Neural cell (in vitro differentiated cells): Measurements from ENCODE around the gene ADGRL3. TPM values are rescaled to one million over a fixed set of nuclear protein-coding genes. Genes with fewer than 3 reads are reported as not detected.

Experiments used
- H2AFZ ChIP-seq: fragments of 200-600, 300-800 bp; sonication (generic), shearing (Covaris generic); 2 replicates; pipeline ENCODE4 v1.6.0; 2014; ENCODE audit warnings: low read depth, mild to moderate bottlenecking, antibody characterized with exemption, low read length, moderate library complexity
- H3F3A ChIP-seq: fragments of 200-600 bp; shearing (Covaris generic); 2 replicates; pipeline ENCODE4 v1.6.1; 2016; ENCODE audit warnings: mild to moderate bottlenecking, moderate library complexity, mixed read lengths, antibody characterized with exemption, low read length; ENCODE audit not compliant: insufficient read depth, poor library complexity, severe bottlenecking
- H3K27ac ChIP-seq: fragments of 200-600, 300-800 bp; sonication (generic), shearing (Covaris generic); 2 replicates; pipeline ENCODE4 v1.5.1; 2014; ENCODE audit warnings: mild to moderate bottlenecking, low read length, moderate library complexity
- H3K27me3 ChIP-seq: fragments of 300-800, 200-600 bp; sonication (generic), shearing (Covaris generic); 2 replicates; pipeline ENCODE4 v1.6.0; 2014; ENCODE audit warnings: mild to moderate bottlenecking, low read depth, low read length, moderate library complexity; ENCODE audit not compliant: insufficient read depth
- H3K36me3 ChIP-seq: fragments of 300-800, 200-600 bp; sonication (generic), shearing (Covaris generic); 2 replicates; pipeline ENCODE4 v1.5.1; 2014; ENCODE audit warnings: mild to moderate bottlenecking, antibody characterized with exemption, low read length, moderate library complexity; ENCODE audit not compliant: insufficient read depth
- H3K4me2 ChIP-seq: fragments of 300-800, 200-600 bp; sonication (generic), shearing (Covaris generic); 2 replicates; pipeline ENCODE4 v1.6.0; 2014; ENCODE audit warnings: mild to moderate bottlenecking, low read length
- H3K4me3 ChIP-seq: fragments of 300-800, 200-600 bp; sonication (generic), shearing (Covaris generic); 2 replicates; pipeline ENCODE4 v1.5.1; 2014; ENCODE audit warnings: mild to moderate bottlenecking, low read length, moderate library complexity
- H3K79me2 ChIP-seq: fragments of 200-600 bp; shearing (Covaris generic); replicated peaks from 2 replicates; pipeline ENCODE4 v1.6.0; 2014; ENCODE audit warnings: mild to moderate bottlenecking, low read length, moderate library complexity; ENCODE audit not compliant: insufficient read depth
- H3K9ac ChIP-seq: fragments of 300-800, 200-600 bp; sonication (generic), shearing (Covaris generic); 2 replicates; pipeline ENCODE4 v1.6.1; 2016; ENCODE audit warnings: mild to moderate bottlenecking, low read length, mixed read lengths
- H3K9me2 ChIP-seq: fragments of 200-600 bp; shearing (Covaris generic); 2 replicates; pipeline ENCODE4 v1.6.1; 2016; ENCODE audit warnings: mild to moderate bottlenecking, low read length, mixed read lengths; ENCODE audit not compliant: insufficient read depth
- H3K9me3 ChIP-seq: fragments of 200-600, 300-800 bp; sonication (generic), shearing (Covaris generic); 2 replicates; pipeline ENCODE4 v1.6.1; 2016; ENCODE audit warnings: mild to moderate bottlenecking, mixed run types, low read length, moderate library complexity, mixed read lengths
- H4K20me1 ChIP-seq: fragments of 200-600 bp; shearing (Covaris generic); 2 replicates; pipeline ENCODE4 v1.6.1; 2016; ENCODE audit warnings: mild to moderate bottlenecking, mixed run types; ENCODE audit not compliant: insufficient read depth
- CTCF ChIP-seq: fragments of 450-650 bp; IDR thresholded peaks from 2 replicates; pipeline ENCODE4 v1.5.1; 2014; ENCODE audit warnings: antibody characterized with exemption, mild to moderate bottlenecking, moderate library complexity; ENCODE audit not compliant: poor library complexity, severe bottlenecking
- EP300 ChIP-seq: fragments of 450-650 bp; conservative IDR thresholded peaks from 2 replicates; pipeline ENCODE4 v1.6.1; 2014; ENCODE audit warnings: antibody characterized with exemption, mild to moderate bottlenecking, moderate library complexity; ENCODE audit not compliant: poor library complexity, severe bottlenecking
- EZH2 ChIP-seq: fragments of 200-600, 300-800 bp; shearing (Covaris generic), sonication (generic); IDR thresholded peaks from 2 replicates; pipeline ENCODE4 v1.6.1; 2014; ENCODE audit warnings: antibody characterized with exemption, low read length, borderline replicate concordance, mild to moderate bottlenecking; ENCODE audit not compliant: insufficient read depth, poor library complexity, severe bottlenecking
- MXI1 ChIP-seq: fragments of 450-650 bp; conservative IDR thresholded peaks from 2 replicates; pipeline ENCODE4 v1.6.1; 2014; ENCODE audit warnings: antibody characterized with exemption, mild to moderate bottlenecking; ENCODE audit not compliant: poor library complexity, severe bottlenecking
- POLR2AphosphoS5 ChIP-seq: IDR thresholded peaks from 2 replicates; pipeline ENCODE4 v1.6.1; 2012
- RAD21 ChIP-seq: fragments of 450-650 bp; conservative IDR thresholded peaks from 2 replicates; pipeline ENCODE4 v1.6.1; 2014; ENCODE audit warnings: antibody characterized with exemption, mild to moderate bottlenecking, moderate library complexity
- REST ChIP-seq: IDR thresholded peaks from 2 replicates; pipeline ENCODE4 v1.6.1; 2012; ENCODE audit warnings: borderline replicate concordance
- SMC3 ChIP-seq: fragments of 450-650 bp; conservative IDR thresholded peaks from 2 replicates; pipeline ENCODE4 v1.6.1; 2014; ENCODE audit warnings: antibody characterized with exemption, mild to moderate bottlenecking, moderate library complexity; ENCODE audit not compliant: poor library complexity
- TAF1 ChIP-seq: IDR thresholded peaks from 2 replicates; pipeline ENCODE4 v1.6.1; 2012; ENCODE audit warnings: low read depth
- polyA plus RNA-seq: library from polyadenylated mRNA; depleted of rRNA; stranded (reverse); fragments of >200 nt; gene quantifications from 2 replicates; pipeline ENCODE4 v1.2.3, GENCODE V29; 2014

Gene ADGRL3
- polyA plus RNA-seq, 1 donor from 2014 or later, result 99.4 TPM

DNA sequence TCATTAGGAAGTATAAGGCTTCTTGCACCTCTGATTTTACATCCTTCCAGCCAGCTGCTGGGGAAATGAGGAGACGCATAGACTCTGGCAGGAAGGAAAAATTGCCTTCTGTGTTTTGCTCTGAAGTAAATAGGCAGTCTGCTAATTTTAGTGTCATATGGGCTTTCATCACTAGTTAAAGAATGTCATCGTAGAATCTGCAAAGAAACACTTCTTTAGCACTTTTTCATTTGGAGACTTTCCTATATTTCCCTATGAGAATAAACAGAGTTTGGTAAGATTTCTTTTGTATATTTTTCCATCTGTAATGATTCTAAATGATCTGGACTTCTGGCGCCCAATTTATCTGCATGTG, 3.3 kb downstream of the ADGRL3 start:
- Histone ChIP-seq H3K9me2 (no peaks in the 10 kb centered on the region), H4K20me1 (peaks cover 15% of the 10 kb centered on the region), H3K36me3 (no peaks in the 10 kb centered on the region), H3K4me2 (peak overlapping the region; percentile 97), H3K27ac (peak overlapping the region; percentile 92), H3K4me3 (peak overlapping the region; percentile 91), H3K79me2 (peaks cover 83% of the 10 kb centered on the region), H3F3A (no peaks in the 10 kb centered on the region), H3K9me3 (no peaks in the 10 kb centered on the region), H2AFZ (no peak overlapping the region), H3K27me3 (no peaks in the 10 kb centered on the region), H3K9ac (peak overlapping the region; percentile 90)
- TF ChIP-seq MXI1, result no peak
- TF ChIP-seq SMC3, result peak; percentile 48
- no peak for TF ChIP-seq EP300
- peak; percentile 7 for TF ChIP-seq RAD21
- TF ChIP-seq POLR2AphosphoS5, result no peak

DNA sequence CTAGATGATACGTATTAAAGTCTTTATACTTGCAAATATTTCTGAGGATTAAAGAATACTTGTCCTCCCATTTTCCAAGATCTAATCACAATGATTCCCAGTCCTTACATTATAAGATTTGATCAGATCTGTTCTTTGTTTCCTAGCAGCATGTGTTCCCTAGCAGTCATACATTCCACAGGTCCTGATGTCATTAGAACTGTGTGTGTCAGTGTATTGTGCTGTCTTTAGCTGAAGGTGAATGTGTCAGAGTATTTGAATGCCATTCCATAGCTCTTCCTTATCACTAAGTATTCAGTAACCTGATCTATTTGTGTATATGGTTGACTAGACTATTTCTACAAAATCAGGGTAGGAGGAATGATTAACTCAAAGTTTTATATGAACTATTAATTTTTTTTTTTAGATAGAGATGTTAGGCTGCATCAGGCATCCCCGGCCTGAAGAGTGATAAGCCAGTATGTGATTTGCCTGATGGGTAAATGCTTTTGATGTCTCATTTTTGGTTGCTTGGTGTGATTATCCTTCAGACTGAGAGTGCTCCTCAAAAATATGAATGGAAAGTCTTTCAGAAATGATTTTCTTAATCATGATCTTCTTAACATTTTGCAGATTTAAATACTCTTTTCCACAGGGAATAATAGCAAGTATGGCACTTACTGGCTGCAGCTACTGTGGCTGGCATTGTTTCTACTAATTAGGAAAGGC, 4.4 kb downstream of the ADGRL3 start:
- TF ChIP-seq EP300 (peak; percentile 55), MXI1 (no peak), POLR2AphosphoS5 (peak; percentile 50), RAD21 (peak; percentile 47), SMC3 (peak; percentile 23), TAF1 (no peak), REST (peak; percentile 40)
- Histone ChIP-seq H3K9ac (peak overlapping the region; percentile 90), H3K27ac (peak overlapping the region; percentile 92), H3K79me2 (peaks cover 84% of the 10 kb centered on the region), H3K9me2 (no peaks in the 10 kb centered on the region), H3K9me3 (no peaks in the 10 kb centered on the region), H3K27me3 (no peaks in the 10 kb centered on the region), H3K4me2 (peak overlapping the region; percentile 97), H3F3A (no peaks in the 10 kb centered on the region), H2AFZ (no peak overlapping the region), H3K36me3 (no peaks in the 10 kb centered on the region), H3K4me3 (peak overlapping the region; percentile 91), H4K20me1 (peaks cover 15% of the 10 kb centered on the region)

- Histone ChIP-seq H3K36me3 (no peaks in the 10 kb centered on the region), H3K9me2 (no peaks in the 10 kb centered on the region), H3K27ac (peak overlapping the region; percentile 92), H3F3A (no peaks in the 10 kb centered on the region), H3K79me2 (peaks cover 88% of the 10 kb centered on the region), H3K9ac (peak overlapping the region; percentile 90), H3K4me2 (peak overlapping the region; percentile 97), H3K9me3 (no peaks in the 10 kb centered on the region), H3K27me3 (no peaks in the 10 kb centered on the region), H2AFZ (no peak overlapping the region), H4K20me1 (peaks cover 15% of the 10 kb centered on the region), H3K4me3 (peak overlapping the region; percentile 91)
- TF ChIP-seq EP300, result no peak
- no peak for TF ChIP-seq RAD21
- no peak for TF ChIP-seq MXI1
- no peak for TF ChIP-seq SMC3
- no peak for TF ChIP-seq POLR2AphosphoS5
- TF ChIP-seq EZH2, result no peak
- no peak for TF ChIP-seq REST
- no peak for TF ChIP-seq TAF1
- TF ChIP-seq CTCF, result no peak
These were observed 4.9 kb downstream of the ADGRL3 start for GRCh38 chr4:61205066-61205465.
